ENCODE results near the gene TP53I13.

Gene TP53I13

DNA sequence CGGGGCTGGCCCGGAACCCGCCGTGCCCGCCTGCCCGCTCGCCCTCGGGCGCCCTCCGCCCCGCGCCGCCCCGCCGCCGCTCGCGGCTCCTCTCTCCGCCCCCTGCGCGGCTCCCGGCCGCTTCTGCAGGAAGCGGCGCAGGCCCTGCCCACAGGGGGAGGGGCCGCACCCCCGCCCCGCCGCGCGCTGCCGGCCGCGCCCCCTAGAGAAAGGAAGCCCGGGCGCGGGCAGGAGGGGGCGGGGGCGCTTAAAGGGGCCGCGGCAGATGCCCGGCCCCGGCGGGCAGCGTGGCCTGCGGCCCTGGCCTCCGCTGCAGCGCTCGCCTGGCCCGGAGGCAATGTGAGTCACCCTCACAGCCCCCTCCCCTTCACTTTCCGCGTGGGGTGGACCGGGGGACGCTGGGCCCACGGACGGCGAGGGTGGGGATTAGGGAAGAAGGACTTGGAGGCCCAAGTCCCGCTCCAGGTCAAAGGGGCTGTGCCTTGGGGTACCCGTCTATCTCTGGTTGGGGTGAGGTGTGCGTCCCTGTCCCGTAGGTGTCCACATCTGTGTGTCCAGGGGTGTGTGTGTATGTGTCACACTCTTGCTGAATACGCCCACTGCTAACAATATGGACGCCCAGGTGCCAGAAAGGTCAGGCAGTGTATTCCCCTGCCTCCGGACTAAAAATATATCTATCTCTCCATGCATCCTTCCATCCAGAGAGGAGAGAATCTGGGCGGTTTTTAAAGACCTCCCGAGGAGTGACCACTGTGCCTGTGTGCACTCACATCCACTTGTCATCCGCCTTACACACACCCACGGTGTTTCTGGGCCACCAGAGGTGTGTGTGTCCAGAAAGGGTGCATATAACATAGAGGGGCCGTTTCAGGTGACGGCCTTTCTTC lies 21.3 kb downstream of the TP53I13 start, which contains the start of gene GIT1:
Gene GIT1 (minus strand): TSS at position 125 of the 887 bp plus-strand sequence. CDS start 270 bp downstream, outside the sequence.
- peaks cover 65% of the 10 kb centered on the region for H3K79me2 ChIP-seq (ENCODE audit: low read length)
- no peaks in the 10 kb centered on the region for H3K27me3 ChIP-seq (ENCODE audit: low read depth, low read length)
- peaks cover 23% of the 10 kb centered on the region for H4K20me1 ChIP-seq (ENCODE audit: insufficient read depth, low read length)
- H3K4me1 ChIP-seq (ENCODE audit: low read length): peaks cover 49% of the 10 kb centered on the region
- H2AFZ ChIP-seq (ENCODE audit: low read depth, low read length): peak within 1 kb of the TSS; percentile 87
- TF ChIP-seq, protein P1, sequence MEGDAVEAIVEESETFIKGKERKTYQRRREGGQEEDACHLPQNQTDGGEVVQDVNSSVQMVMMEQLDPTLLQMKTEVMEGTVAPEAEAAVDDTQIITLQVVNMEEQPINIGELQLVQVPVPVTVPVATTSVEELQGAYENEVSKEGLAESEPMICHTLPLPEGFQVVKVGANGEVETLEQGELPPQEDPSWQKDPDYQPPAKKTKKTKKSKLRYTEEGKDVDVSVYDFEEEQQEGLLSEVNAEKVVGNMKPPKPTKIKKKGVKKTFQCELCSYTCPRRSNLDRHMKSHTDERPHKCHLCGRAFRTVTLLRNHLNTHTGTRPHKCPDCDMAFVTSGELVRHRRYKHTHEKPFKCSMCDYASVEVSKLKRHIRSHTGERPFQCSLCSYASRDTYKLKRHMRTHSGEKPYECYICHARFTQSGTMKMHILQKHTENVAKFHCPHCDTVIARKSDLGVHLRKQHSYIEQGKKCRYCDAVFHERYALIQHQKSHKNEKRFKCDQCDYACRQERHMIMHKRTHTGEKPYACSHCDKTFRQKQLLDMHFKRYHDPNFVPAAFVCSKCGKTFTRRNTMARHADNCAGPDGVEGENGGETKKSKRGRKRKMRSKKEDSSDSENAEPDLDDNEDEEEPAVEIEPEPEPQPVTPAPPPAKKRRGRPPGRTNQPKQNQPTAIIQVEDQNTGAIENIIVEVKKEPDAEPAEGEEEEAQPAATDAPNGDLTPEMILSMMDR (IDR thresholded peaks at IDR 0.05; ENCODE audit: low read depth, low read length): no peak
- no peak for TF ChIP-seq EZH2phosphoT487 (IDR thresholded peaks at IDR 0.05; ENCODE audit: low read depth)
- H3K27ac ChIP-seq (ENCODE audit: low read length): peak within 1 kb of the TSS; percentile 75
- no peaks in the 10 kb centered on the region for H3K36me3 ChIP-seq (replicated peaks; ENCODE audit: low read depth, low read length)
- H3K9me3 ChIP-seq (ENCODE audit: insufficient read depth, low read length): no peaks in the 10 kb centered on the region
- H3K4me2 ChIP-seq (ENCODE audit: low read length): peak within 1 kb of the TSS; percentile 99
- peak within 1 kb of the TSS; percentile 92 for H3K9ac ChIP-seq (ENCODE audit: low read length)
- H3K4me3 ChIP-seq (ENCODE audit: low read length): peak within 1 kb of the TSS; percentile 90

DNA sequence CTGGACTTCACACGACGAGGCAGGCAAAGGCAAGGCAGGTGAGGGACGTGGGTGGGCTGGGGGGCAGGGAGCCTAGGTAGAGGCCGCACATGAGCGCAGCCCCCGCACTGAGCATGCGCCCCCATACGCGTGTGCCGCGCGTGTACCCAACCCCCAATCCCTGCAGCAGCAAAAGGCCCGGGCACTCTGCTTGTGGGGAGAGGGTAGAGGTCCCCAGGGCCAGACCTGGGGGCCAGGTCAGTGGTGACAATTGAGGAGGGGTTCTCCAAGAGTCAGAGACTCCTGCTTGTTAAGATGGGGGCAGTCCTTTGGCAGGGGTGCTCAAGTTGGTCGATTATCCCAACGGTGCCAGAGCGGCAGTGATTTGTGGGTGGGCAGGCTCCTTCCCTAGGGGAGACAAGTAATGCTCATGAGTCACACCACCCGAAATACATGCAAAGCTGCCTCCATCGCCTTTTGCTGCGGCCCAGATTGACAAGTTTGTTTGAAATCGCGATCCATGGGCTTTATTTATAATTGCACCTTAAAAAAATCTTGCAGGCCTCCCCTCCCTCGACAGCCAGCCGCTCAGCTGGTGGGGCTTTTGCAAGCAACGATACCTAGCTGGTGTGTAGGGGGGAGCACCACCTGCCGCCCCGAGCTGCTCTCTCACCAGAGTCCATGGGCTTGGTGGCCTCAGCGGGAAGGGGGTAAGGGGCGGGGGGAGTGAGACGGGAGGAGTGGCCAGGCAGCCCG lies 22.1 kb downstream of the TP53I13 start:
- peak overlapping the region; percentile 90 for H3K4me3 ChIP-seq (ENCODE audit: low read length)
- H3K27ac ChIP-seq (ENCODE audit: low read length): peak overlapping the region; percentile 75
- H3K4me1 ChIP-seq (ENCODE audit: low read length): peaks cover 42% of the 10 kb centered on the region

DNA sequence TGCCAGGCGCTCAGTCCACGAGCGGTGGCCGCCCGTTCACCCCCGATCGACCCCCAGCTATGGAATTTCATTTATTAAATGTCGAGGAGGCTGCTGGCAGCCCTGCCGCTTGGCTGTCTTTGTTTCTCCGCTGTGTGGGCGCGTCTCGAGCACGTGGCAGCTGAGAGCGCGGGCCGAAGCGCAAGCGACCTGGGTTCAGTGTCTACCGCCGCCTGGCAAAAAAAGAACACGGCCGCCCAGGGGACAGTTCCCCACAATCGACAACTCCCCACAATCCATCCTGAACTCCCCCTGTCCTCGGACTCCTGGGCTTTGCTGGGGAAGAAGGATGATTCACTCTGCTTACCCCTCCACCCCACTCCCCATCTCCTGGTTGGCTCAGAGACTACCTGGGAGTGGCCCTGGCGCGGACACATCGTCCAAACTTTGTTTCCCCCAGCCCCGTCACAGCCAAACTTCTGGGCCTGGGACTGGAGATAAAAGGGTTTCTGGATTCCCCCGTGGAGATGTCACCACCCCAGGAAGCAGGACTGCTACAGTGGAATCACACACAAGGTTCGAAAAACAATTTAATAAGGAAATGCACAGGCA lies 22.7 kb downstream of the TP53I13 start:
- Histone ChIP-seq H3K4me1 (ENCODE audit: low read length) (peaks cover 42% of the 10 kb centered on the region), H4K20me1 (ENCODE audit: insufficient read depth, low read length) (peaks cover 18% of the 10 kb centered on the region), H3K27me3 (ENCODE audit: low read depth, low read length) (no peaks in the 10 kb centered on the region), H3K9ac (ENCODE audit: low read length) (peak overlapping the region; percentile 92), H2AFZ (ENCODE audit: low read depth, low read length) (peak overlapping the region; percentile 87), H3K27ac (ENCODE audit: low read length) (peak overlapping the region; percentile 75), H3K4me2 (ENCODE audit: low read length) (peak overlapping the region; percentile 98), H3K79me2 (ENCODE audit: low read length) (peaks cover 65% of the 10 kb centered on the region), H3K9me3 (ENCODE audit: insufficient read depth, low read length) (no peaks in the 10 kb centered on the region), H3K36me3 (replicated peaks; ENCODE audit: low read depth, low read length) (no peaks in the 10 kb centered on the region), H3K4me3 (ENCODE audit: low read length) (peak overlapping the region; percentile 90)
- TF ChIP-seq, protein P1 (IDR thresholded peaks at IDR 0.05; ENCODE audit: low read depth, low read length): no peak
- TF ChIP-seq EZH2phosphoT487 (IDR thresholded peaks at IDR 0.05; ENCODE audit: low read depth): no peak

More for the DNA sequence above, 22.1 kb downstream of the TP53I13 start:
- H3K4me2 ChIP-seq (ENCODE audit: low read length): peak overlapping the region; percentile 98
- peak overlapping the region; percentile 87 for H2AFZ ChIP-seq (ENCODE audit: low read depth, low read length)
- H3K9me3 ChIP-seq (ENCODE audit: insufficient read depth, low read length): no peaks in the 10 kb centered on the region
- peaks cover 65% of the 10 kb centered on the region for H3K79me2 ChIP-seq (ENCODE audit: low read length)
- peaks cover 18% of the 10 kb centered on the region for H4K20me1 ChIP-seq (ENCODE audit: insufficient read depth, low read length)
- no peaks in the 10 kb centered on the region for H3K36me3 ChIP-seq (replicated peaks; ENCODE audit: low read depth, low read length)
- H3K9ac ChIP-seq (ENCODE audit: low read length): peak overlapping the region; percentile 92
- H3K27me3 ChIP-seq (ENCODE audit: low read depth, low read length): no peaks in the 10 kb centered on the region
- no peak for TF ChIP-seq EZH2phosphoT487 (IDR thresholded peaks at IDR 0.05; ENCODE audit: low read depth)
- TF ChIP-seq, protein P1 (IDR thresholded peaks at IDR 0.05; ENCODE audit: low read depth, low read length): no peak

All from OCI-LY3 (cell line).